ENCODE measurements around the gene MLXIPL.

DNA sequence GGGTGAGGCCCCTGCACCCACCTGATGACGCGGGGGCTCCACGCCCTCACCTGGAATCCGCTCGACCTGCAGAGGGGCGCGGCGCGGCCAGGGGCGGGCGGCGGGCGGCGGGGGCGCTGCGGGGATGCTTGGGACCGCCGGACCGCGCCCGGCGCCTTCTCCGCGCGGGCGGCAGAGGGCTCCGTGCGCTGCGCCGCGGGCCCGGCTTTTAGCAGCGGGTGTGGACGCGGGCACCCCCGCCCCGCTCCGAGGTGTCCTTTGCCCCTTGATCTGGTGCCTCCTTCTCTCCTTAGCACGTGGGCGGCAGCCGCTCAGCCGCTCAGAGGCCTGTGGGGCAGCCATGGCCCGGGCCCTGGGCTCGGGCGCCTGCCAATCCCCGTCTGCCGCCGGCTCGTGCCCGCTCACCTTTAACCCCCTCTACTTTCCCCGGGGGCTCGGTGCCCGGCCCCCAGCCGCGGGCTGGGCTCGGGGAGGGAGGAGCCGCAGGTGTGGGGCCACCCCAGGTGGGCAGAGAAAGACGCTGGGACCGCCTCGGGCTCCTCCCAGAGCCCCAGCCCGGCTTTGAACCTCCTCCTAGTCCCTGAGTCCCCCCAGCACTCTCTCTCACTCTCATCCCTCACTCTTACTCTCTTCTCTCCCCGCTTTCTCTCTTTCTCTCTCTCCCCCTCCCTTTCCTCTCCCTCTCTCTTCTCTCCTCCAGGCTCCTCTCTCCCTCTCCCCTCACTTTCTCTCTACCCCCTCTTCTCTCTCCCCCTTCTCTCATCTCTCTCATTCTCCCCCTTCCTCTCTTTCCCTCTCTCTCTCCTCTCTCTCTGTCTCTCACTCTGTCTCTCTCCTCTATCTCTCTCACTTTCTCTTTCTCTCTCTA lies 23.6 kb upstream of the MLXIPL start:
- TF ChIP-seq, protein P1, sequence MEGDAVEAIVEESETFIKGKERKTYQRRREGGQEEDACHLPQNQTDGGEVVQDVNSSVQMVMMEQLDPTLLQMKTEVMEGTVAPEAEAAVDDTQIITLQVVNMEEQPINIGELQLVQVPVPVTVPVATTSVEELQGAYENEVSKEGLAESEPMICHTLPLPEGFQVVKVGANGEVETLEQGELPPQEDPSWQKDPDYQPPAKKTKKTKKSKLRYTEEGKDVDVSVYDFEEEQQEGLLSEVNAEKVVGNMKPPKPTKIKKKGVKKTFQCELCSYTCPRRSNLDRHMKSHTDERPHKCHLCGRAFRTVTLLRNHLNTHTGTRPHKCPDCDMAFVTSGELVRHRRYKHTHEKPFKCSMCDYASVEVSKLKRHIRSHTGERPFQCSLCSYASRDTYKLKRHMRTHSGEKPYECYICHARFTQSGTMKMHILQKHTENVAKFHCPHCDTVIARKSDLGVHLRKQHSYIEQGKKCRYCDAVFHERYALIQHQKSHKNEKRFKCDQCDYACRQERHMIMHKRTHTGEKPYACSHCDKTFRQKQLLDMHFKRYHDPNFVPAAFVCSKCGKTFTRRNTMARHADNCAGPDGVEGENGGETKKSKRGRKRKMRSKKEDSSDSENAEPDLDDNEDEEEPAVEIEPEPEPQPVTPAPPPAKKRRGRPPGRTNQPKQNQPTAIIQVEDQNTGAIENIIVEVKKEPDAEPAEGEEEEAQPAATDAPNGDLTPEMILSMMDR (IDR thresholded peaks at IDR 0.05): peak in 3 of 4 experiments; percentile 10 to 31 (median 23)
- TF ChIP-seq POLR2AphosphoS5 (IDR thresholded peaks at IDR 0.05) (no peak), POLR2A (IDR thresholded peaks at IDR 0.05) (no peak)

Data from gastroesophageal sphincter (tissue), 3 donors.